D721Med (cell line): ENCODE results near the gene ARFIP1.
"Not testable (repeated sequence)": the region's sequence is repeated elsewhere in the genome, so short reads cannot be mapped to it uniquely, and the experiment has no call there.

Experiments used
- DNase-seq: peaks from one replicate; pipeline ENCODE4 v3.0.0; 2011; ENCODE audit warnings: low spot score; ENCODE audit not compliant: insufficient read length
- FAIRE-seq: peaks from 2 replicates; lab custom pipeline; 2011; peaks lifted over from hg19 to GRCh38; lab: Jason Lieb, UNC
- CTCF ChIP-seq: IDR thresholded peaks from 2 replicates; pipeline ENCODE4 v1.5.1; 2012; ENCODE audit warnings: mild to moderate bottlenecking, control low read depth; ENCODE audit not compliant: insufficient read depth; ENCODE audit errors: missing control alignments

Gene ARFIP1

GRCh38 chr4:152853293-152853692 lies 73.5 kb downstream of the ARFIP1 start:
- DNase-seq: no peak
- no peak for TF ChIP-seq CTCF
- FAIRE-seq: no peak

GRCh38 chr4:152854016-152854415 lies 74.3 kb downstream of the ARFIP1 start:
- not testable (repeated sequence) for FAIRE-seq, DNase-seq

- no peak for DNase-seq
- TF ChIP-seq CTCF: no peak
- no peak for FAIRE-seq
Observed at GRCh38 chr4:152856960-152857359, 77.2 kb downstream of the ARFIP1 start.

GRCh38 chr4:152858934-152859333 lies 79.2 kb downstream of the ARFIP1 start:
- DNase-seq: no peak
- no peak for FAIRE-seq
- no peak for TF ChIP-seq CTCF

- FAIRE-seq (no peak), DNase-seq (no peak)
- no peak for TF ChIP-seq CTCF
Observed at GRCh38 chr4:152860046-152860445, 80.3 kb downstream of the ARFIP1 start.

GRCh38 chr4:152862608-152863007 lies 82.9 kb downstream of the ARFIP1 start:
- FAIRE-seq (no peak), DNase-seq (no peak)
- TF ChIP-seq CTCF: no peak

GRCh38 chr4:152864361-152864760 lies 84.6 kb downstream of the ARFIP1 start:
- TF ChIP-seq CTCF: no peak
- FAIRE-seq (peak; percentile 81), DNase-seq (no peak)

- DNase-seq, FAIRE-seq: not testable (repeated sequence)
Observed at GRCh38 chr4:152866432-152866993, 86.8 kb downstream of the ARFIP1 start.
